Colonic mucosa (tissue), 4 donors: Measurements from ENCODE around the gene OGA. TPM values are rescaled to one million over a fixed set of nuclear protein-coding genes. Genes with fewer than 3 reads are reported as not detected.

Experiments used
- DNase-seq: peaks from one replicate; pipeline ENCODE4 v3.0.0-alpha.2; 2020
- H3K27ac ChIP-seq: fragments of 200-600 bp; one replicate; pipeline ENCODE4 v1.8.0; 2021
- H3K27me3 ChIP-seq: fragments of 200-600 bp; one replicate; pipeline ENCODE4 v1.8.0; 2021
- H3K36me3 ChIP-seq: fragments of 200-600 bp; one replicate; pipeline ENCODE4 v1.8.0; 2021
- H3K4me1 ChIP-seq: fragments of 200-600 bp; one replicate; pipeline ENCODE4 v1.8.0; 2021; ENCODE audit warnings: mild to moderate bottlenecking
- H3K4me3 ChIP-seq: fragments of 200-600 bp; one replicate; pipeline ENCODE4 v1.8.0; 2021
- H3K9ac ChIP-seq, 2 donors: one replicate each; pipeline ENCODE4 v1.7.0; 2013; ENCODE audit warnings: control low read depth in 2 of 2, low read depth in 2 of 2, low read length in 2 of 2
- H3K9me3 ChIP-seq: fragments of 200-600 bp; one replicate; pipeline ENCODE4 v1.8.0; 2021
- intact Hi-C: fragments of 100-400 bp; cut with DNase I; formaldehyde crosslinking; loops from one replicate; pipeline ENCODE4 v1.14.1; 2022
- total RNA-seq, 2 donors: library from RNA; stranded (reverse); fragmentation: NEBNext Ultra II Directional in 1 of 2; extraction: Animal tissue kit (Norgen Biotek cat#: 25700) in 1 of 2; gene quantifications; one replicate each; pipeline ENCODE4 v1.2.1, GENCODE V29; 2021
- TF ChIP-seq, protein P1 (sequence below): fragments of 200-600 bp; IDR thresholded peaks from one replicate; pipeline ENCODE4 v1.8.0; 2022; ENCODE audit warnings: antibody characterized with exemption, mild to moderate bottlenecking
- donor health status: healthy.
- donor health status: DM: no; HTN: no; CAD: no.
- donor health status: DM: no; HTN: no; CAD: no.

Gene OGA
- total RNA-seq, 2 donors from 2014 or later = 70.4 to 77.8 TPM

GRCh38 chr10:101812606-101813005 is 5.6 kb downstream of the OGA start:
- Histone ChIP-seq H3K36me3 (peaks cover 6% of the 10 kb centered on the region), H3K9me3 (no peaks in the 10 kb centered on the region), H3K27me3 (no peaks in the 10 kb centered on the region), H3K27ac (no peak overlapping the region), H3K4me3 (no peak overlapping the region), H3K4me1 (peaks cover 7% of the 10 kb centered on the region), H3K9ac (no peak overlapping the region)
- DNase-seq = no peak
- intact Hi-C loops = no loop called here
- TF ChIP-seq, protein P1, sequence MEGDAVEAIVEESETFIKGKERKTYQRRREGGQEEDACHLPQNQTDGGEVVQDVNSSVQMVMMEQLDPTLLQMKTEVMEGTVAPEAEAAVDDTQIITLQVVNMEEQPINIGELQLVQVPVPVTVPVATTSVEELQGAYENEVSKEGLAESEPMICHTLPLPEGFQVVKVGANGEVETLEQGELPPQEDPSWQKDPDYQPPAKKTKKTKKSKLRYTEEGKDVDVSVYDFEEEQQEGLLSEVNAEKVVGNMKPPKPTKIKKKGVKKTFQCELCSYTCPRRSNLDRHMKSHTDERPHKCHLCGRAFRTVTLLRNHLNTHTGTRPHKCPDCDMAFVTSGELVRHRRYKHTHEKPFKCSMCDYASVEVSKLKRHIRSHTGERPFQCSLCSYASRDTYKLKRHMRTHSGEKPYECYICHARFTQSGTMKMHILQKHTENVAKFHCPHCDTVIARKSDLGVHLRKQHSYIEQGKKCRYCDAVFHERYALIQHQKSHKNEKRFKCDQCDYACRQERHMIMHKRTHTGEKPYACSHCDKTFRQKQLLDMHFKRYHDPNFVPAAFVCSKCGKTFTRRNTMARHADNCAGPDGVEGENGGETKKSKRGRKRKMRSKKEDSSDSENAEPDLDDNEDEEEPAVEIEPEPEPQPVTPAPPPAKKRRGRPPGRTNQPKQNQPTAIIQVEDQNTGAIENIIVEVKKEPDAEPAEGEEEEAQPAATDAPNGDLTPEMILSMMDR = no peak

DNA sequence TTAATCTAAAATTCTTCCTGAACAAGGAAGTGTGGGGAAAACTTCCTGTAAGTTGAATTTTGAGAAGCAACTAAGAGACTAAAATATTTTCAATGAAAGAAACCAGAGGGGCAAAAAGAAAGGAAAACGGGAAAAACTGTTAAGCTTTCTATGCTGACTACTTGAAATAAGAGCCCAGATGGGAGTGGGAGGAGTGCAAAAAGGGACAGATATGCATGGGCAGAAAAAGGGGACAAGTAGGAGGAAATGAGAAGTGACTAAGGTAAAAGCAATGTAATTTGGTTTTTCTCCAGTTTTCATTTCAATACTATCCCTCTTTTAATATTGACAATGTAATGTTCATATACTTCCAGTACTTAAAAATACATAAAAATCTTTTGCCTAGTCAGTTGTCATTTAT is 11.1 kb downstream of the OGA start:
- no peaks in the 10 kb centered on the region for H3K4me1 ChIP-seq
- no peaks in the 10 kb centered on the region for H3K27me3 ChIP-seq
- H3K36me3 ChIP-seq = peaks cover 23% of the 10 kb centered on the region
- no peak for DNase-seq
- H3K9me3 ChIP-seq = no peaks in the 10 kb centered on the region
- TF ChIP-seq, protein P1 = no peak
- intact Hi-C loops = no loop called here
- H3K9ac ChIP-seq = no peak overlapping the region
- no peak overlapping the region for H3K27ac ChIP-seq
- H3K4me3 ChIP-seq = no peak overlapping the region

- TF ChIP-seq, protein P1 = no peak
- Histone ChIP-seq H3K4me3 (no peak overlapping the region), H3K27me3 (no peaks in the 10 kb centered on the region), H3K36me3 (peaks cover 38% of the 10 kb centered on the region), H3K9me3 (no peaks in the 10 kb centered on the region), H3K9ac (no peak overlapping the region), H3K4me1 (no peaks in the 10 kb centered on the region), H3K27ac (no peak overlapping the region)
- intact Hi-C loops = no loop called here
- no peak for DNase-seq
Measured at GRCh38 chr10:101803511-101803910, 14.7 kb downstream of the OGA start.

DNA sequence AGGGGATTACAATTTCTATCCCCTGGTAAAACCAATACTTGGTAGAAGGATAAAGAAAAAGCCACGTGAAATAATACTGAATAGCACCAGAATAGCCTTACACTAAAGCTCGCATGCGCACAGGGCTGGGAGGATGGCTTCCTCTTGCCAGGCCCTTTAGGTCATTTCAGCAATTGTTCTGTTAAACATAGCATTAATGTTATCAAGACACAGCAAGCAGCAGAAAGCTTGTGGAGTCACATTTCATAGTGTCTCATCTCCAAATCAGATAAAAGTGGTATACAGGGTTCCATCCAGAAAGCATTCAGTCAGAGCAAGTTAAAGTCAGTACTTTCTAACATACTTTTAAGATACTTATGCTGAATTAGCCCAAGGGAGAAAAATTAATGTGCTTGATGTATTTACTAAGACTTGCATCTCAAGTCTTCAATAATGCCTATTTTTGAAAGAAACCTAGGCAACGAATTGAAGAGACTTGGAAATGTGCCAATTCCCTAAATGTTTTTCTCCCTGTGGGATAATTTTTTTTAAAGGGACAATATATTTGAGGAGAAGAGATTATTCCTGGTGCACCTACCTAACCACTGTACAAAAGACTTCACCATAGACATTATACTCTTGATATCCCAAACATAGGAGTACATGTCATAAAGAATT is 20.7 kb downstream of the OGA start:
- no peak for DNase-seq
- Histone ChIP-seq H3K36me3 (peaks cover 63% of the 10 kb centered on the region), H3K27ac (no peak overlapping the region), H3K9me3 (no peaks in the 10 kb centered on the region), H3K4me1 (no peaks in the 10 kb centered on the region), H3K4me3 (no peak overlapping the region), H3K27me3 (no peaks in the 10 kb centered on the region), H3K9ac (no peak overlapping the region)
- intact Hi-C loops = no loop called here
- TF ChIP-seq, protein P1 = no peak

DNA sequence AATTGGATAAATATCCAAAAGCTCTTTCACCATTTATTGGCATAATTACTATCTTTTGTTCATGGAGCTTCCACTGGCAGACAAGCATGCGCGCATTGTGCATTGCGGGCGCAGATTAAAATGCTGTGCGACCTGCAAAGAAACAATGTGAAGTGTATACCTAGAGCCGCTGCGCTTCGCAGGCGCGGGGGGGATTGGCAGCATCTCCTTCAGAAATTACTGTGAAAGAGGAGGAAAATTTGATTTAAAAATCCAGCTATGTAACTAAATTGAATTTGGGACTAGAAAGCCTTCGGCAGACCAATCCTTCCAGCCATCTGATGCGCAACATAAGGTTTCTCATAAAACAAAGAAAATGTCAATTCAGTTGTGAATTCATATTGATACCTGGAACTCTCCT is 24.7 kb downstream of the OGA start:
- Histone ChIP-seq H3K4me1 (no peaks in the 10 kb centered on the region), H3K27me3 (no peaks in the 10 kb centered on the region), H3K27ac (no peak overlapping the region), H3K36me3 (peaks cover 54% of the 10 kb centered on the region), H3K9ac (no peak overlapping the region), H3K4me3 (no peak overlapping the region), H3K9me3 (no peaks in the 10 kb centered on the region)
- intact Hi-C loops = no loop called here
- TF ChIP-seq, protein P1 = no peak
- no peak for DNase-seq
